ENCODE data around the gene GALNT2.

Gene GALNT2

GRCh38 chr1:230312676-230313075 is 245.6 kb downstream of the GALNT2 start:
- no peak for DNase-seq

- no peak for DNase-seq
Observed at GRCh38 chr1:230313453-230314141, 246.6 kb downstream of the GALNT2 start.

- DNase-seq, result no peak
Observed at GRCh38 chr1:230314142-230314470, 247.1 kb downstream of the GALNT2 start.

DNA sequence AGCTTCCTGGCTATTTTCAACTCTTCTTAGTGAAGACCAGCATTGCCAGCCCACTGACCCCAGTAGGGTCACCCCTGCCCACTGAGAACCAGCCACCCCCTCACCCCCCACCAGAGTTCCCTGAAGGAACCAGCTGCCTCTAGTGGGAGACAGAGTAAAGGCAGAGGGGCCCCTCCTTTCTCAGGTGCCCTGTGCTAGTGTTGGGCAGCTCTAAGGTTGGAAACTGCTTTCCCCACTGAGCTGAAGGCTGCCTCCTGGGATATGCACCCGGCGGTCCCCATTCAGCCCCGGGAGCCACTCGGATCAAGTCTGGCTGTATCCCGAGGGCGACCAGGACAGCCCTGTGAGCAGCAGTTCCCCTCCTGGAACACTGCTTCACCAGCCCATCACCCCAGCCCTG is 248.1 kb downstream of the GALNT2 start:
- DNase-seq, result no peak

DNA sequence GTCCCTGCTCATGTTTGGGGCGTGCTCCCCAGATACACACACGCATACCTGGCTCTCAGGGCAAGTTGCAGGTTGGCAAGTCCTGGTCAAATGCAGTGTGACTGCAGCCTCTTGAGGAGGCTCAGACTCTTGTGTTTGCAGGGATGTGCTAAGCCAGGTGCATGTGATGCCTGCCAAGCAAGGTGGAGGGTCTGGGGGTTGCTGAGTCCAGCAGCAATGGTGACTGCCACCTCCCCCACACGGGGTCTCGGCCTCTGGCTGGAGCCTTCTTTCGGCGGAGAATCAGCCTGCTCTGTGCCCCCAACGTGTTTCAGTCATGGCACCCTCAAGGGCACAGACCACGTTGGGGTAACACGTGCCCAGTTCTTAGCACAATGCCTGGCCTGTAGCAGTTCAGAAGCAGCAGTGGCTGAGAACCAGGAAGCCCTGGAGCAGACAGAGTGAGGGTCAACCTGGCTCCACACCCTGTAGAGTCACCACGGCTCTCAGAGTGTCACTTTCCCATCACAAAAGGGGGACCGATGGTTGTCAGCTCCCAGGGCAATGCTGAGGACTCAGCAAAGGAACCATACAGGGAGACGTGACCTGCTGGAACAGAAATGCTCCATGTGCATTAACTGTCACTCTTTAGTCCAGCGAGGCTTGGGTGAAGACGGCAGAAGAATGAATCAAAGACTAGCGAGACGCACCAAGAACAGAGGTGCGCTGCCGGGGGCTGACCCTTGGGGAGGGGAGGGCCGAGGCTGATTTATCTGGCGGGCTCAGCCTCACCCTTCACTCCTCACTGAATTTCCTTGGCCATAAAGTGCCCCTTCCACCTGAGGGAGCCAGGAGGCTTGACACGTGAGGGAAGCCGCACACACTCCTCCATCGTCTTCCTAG is 250.1 kb downstream of the GALNT2 start:
- no peak for DNase-seq

- no peak for DNase-seq
Observed at GRCh38 chr1:230317823-230318819, 251.1 kb downstream of the GALNT2 start.

- DNase-seq, result no peak
Observed at GRCh38 chr1:230319014-230319747, 252.1 kb downstream of the GALNT2 start.

GRCh38 chr1:230320804-230321203 is 253.8 kb downstream of the GALNT2 start:
- DNase-seq, result no peak

DNA sequence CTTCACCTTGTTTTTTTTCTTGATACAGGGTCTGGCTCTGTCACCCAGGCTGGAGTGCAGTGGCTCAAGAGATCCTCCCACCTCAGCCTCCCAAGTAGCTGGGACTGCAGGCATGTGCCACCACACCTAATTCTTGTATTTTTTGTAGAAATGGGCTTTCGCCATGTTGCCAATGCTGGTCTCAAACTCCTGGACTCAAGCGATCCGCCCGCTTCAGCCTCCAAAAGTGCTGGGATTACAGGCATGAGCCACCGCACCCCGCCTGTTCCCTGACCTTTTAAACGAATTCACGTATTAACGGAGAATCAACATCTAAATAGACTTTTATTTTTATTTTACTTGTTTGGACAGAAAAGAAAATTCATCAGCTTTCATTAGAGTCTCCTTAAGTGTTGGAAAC is 254.3 kb downstream of the GALNT2 start:
- DNase-seq, result no peak

GRCh38 chr1:230321741-230322420 is 254.8 kb downstream of the GALNT2 start:
- DNase-seq, result no peak

- DNase-seq, result no peak
Observed at GRCh38 chr1:230322421-230322756, 255.4 kb downstream of the GALNT2 start.

DNA sequence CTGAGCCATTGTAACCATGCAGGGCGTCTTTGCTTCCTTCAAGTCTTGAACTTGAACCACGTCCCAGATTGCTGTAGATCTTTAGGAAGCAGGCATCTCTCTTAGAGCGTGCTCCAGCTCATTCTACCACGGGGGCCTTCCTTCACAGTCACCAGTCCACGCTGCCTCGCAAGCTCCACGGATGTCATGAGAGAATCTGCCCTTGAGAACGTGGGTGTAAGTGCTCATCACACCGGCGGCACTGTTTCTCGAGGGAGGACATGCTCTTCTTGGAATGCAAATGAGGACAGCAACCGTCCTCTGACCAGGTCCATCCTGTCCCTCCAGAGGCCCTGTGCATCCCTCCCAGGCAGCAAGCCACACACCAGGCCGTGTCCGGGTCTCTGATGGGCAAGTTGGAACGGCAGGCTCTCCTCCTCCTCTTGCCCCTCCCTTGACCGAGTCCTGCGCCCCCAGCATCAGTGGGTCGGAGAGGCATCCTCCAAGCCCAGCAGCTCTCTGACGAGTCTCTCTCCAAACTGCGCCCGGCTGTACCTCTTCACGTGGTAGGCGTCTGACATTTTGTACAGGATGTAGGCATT is 256.0 kb downstream of the GALNT2 start:
- DNase-seq, result no peak

DNA sequence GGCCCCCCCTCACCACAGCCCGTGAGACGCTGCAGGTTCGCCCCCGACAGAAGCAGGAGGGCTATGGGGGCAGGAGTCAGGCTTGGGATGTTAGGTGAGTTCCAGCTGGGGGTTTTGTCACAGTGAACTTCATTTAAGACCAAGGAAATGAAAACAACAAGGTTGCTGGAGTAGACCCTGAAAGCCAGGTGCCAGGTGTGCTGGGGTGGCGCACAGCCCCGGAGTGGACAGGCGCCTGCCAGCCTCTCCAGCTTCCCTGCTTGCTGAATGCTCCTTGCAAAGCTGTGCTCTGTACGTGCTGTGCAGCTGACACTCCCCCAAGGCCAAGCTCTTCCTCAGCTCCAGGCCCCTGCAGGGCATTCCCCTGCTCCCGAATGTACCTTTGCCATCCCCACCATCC is 256.6 kb downstream of the GALNT2 start:
- no peak for DNase-seq

GRCh38 chr1:230326971-230327891 is 260.2 kb downstream of the GALNT2 start:
- no peak for DNase-seq

DNA sequence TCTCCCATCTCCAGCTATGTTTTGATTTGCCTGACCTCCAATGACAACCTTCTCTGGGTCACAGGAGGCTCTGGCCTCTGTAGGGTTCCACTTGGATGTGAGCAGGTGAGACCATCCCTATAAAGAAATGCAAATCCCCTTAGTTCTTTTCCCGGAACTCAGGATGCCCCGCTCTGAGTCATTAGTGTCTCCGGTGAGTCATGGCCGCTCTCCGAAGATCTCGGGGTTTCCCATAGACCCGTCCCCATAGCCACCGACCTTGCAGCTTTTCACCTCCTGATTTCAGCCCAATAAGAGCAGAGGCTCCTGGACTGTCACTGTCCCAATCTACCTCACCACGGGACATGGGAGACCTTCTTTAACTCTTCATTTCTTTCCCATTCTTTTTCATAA is 260.9 kb downstream of the GALNT2 start:
- no peak for DNase-seq

- no peak for DNase-seq
Observed at GRCh38 chr1:230328342-230329015, 261.4 kb downstream of the GALNT2 start.

GRCh38 chr1:230330157-230330556 is 263.1 kb downstream of the GALNT2 start:
- DNase-seq, result no peak
